IPS-18a (cell line): Measurements from ENCODE around the gene FRMPD1.

Source experiments
- H3K27ac ChIP-seq: one replicate; pipeline ENCODE4 v1.5.1; 2013; ENCODE audit warnings: low read length
- H3K27me3 ChIP-seq: one replicate; pipeline ENCODE4 v1.6.1; 2013; ENCODE audit warnings: mild to moderate bottlenecking, low read length; ENCODE audit not compliant: control insufficient read depth, insufficient read depth
- H3K36me3 ChIP-seq: one replicate; pipeline ENCODE4 v1.6.1; 2013; ENCODE audit warnings: low read depth, low read length; ENCODE audit not compliant: control insufficient read depth
- H3K4me1 ChIP-seq: one replicate; pipeline ENCODE4 v1.6.1; 2013; ENCODE audit warnings: low read depth, low read length; ENCODE audit not compliant: control insufficient read depth
- H3K4me3 ChIP-seq: one replicate; pipeline ENCODE4 v1.5.1; 2013; ENCODE audit warnings: low read length
- H3K9ac ChIP-seq: one replicate; pipeline ENCODE4 v1.6.1; 2013; ENCODE audit warnings: mild to moderate bottlenecking, low read length, moderate library complexity
- H3K9me3 ChIP-seq: one replicate; pipeline ENCODE4 v1.6.1; 2013; ENCODE audit warnings: low read depth, low read length; ENCODE audit not compliant: control insufficient read depth

Gene FRMPD1

GRCh38 chr9:37635808-37636207 is 14.9 kb upstream of the FRMPD1 start:
- no peaks in the 10 kb centered on the region for H3K4me1 ChIP-seq
- H3K36me3 ChIP-seq = no peaks in the 10 kb centered on the region
- no peaks in the 10 kb centered on the region for H3K27me3 ChIP-seq
- H3K27ac ChIP-seq = no peak overlapping the region
- H3K4me3 ChIP-seq = no peak overlapping the region
- H3K9me3 ChIP-seq = no peaks in the 10 kb centered on the region
- no peak overlapping the region for H3K9ac ChIP-seq

GRCh38 chr9:37636511-37637448 is 14.0 kb upstream of the FRMPD1 start:
- no peaks in the 10 kb centered on the region for H3K36me3 ChIP-seq
- H3K9me3 ChIP-seq = no peaks in the 10 kb centered on the region
- no peak overlapping the region for H3K27ac ChIP-seq
- no peaks in the 10 kb centered on the region for H3K4me1 ChIP-seq
- H3K4me3 ChIP-seq = no peak overlapping the region
- no peak overlapping the region for H3K9ac ChIP-seq
- H3K27me3 ChIP-seq = no peaks in the 10 kb centered on the region

- no peak overlapping the region for H3K27ac ChIP-seq
- no peaks in the 10 kb centered on the region for H3K36me3 ChIP-seq
- no peak overlapping the region for H3K4me3 ChIP-seq
- H3K4me1 ChIP-seq = no peaks in the 10 kb centered on the region
- no peaks in the 10 kb centered on the region for H3K9me3 ChIP-seq
- H3K27me3 ChIP-seq = no peaks in the 10 kb centered on the region
- no peak overlapping the region for H3K9ac ChIP-seq
Measured at GRCh38 chr9:37639109-37639762, 11.5 kb upstream of the FRMPD1 start.

GRCh38 chr9:37639841-37640240 is 10.9 kb upstream of the FRMPD1 start:
- Histone ChIP-seq H3K4me3 (no peak overlapping the region), H3K36me3 (no peaks in the 10 kb centered on the region), H3K9ac (no peak overlapping the region), H3K27ac (no peak overlapping the region), H3K9me3 (no peaks in the 10 kb centered on the region), H3K4me1 (no peaks in the 10 kb centered on the region), H3K27me3 (no peaks in the 10 kb centered on the region)

GRCh38 chr9:37640246-37640645 is 10.5 kb upstream of the FRMPD1 start:
- Histone ChIP-seq H3K9ac (no peak overlapping the region), H3K4me3 (no peak overlapping the region), H3K4me1 (no peaks in the 10 kb centered on the region), H3K27ac (no peak overlapping the region), H3K9me3 (no peaks in the 10 kb centered on the region), H3K36me3 (no peaks in the 10 kb centered on the region), H3K27me3 (no peaks in the 10 kb centered on the region)

- Histone ChIP-seq H3K27me3 (no peaks in the 10 kb centered on the region), H3K9ac (no peak overlapping the region), H3K36me3 (no peaks in the 10 kb centered on the region), H3K4me3 (no peak overlapping the region), H3K4me1 (no peaks in the 10 kb centered on the region), H3K27ac (no peak overlapping the region), H3K9me3 (no peaks in the 10 kb centered on the region)
Measured at GRCh38 chr9:37641331-37641730, 9.4 kb upstream of the FRMPD1 start.

GRCh38 chr9:37643214-37643613 is 7.5 kb upstream of the FRMPD1 start:
- Histone ChIP-seq H3K9ac (no peak overlapping the region), H3K27me3 (peaks cover 7% of the 10 kb centered on the region), H3K9me3 (no peaks in the 10 kb centered on the region), H3K4me1 (no peaks in the 10 kb centered on the region), H3K36me3 (no peaks in the 10 kb centered on the region), H3K27ac (no peak overlapping the region), H3K4me3 (no peak overlapping the region)

- Histone ChIP-seq H3K27me3 (peaks cover 31% of the 10 kb centered on the region), H3K27ac (no peak overlapping the region), H3K4me1 (no peaks in the 10 kb centered on the region), H3K9ac (no peak overlapping the region), H3K36me3 (no peaks in the 10 kb centered on the region), H3K9me3 (no peaks in the 10 kb centered on the region), H3K4me3 (no peak overlapping the region)
Measured at GRCh38 chr9:37645903-37646506, 4.7 kb upstream of the FRMPD1 start.

GRCh38 chr9:37650299-37650872 is 368 bp upstream of the FRMPD1 start:
- Histone ChIP-seq H3K27me3 (peaks cover 67% of the 10 kb centered on the region), H3K4me3 (peak overlapping the region; percentile 50), H3K36me3 (no peaks in the 10 kb centered on the region), H3K4me1 (peaks cover 6% of the 10 kb centered on the region), H3K9ac (no peak overlapping the region), H3K27ac (no peak overlapping the region), H3K9me3 (no peaks in the 10 kb centered on the region)

GRCh38 chr9:37652261-37652660 is 1.5 kb downstream of the FRMPD1 start:
- H3K27me3 ChIP-seq = peaks cover 67% of the 10 kb centered on the region
- no peak overlapping the region for H3K9ac ChIP-seq
- no peak overlapping the region for H3K27ac ChIP-seq
- H3K36me3 ChIP-seq = no peaks in the 10 kb centered on the region
- H3K4me3 ChIP-seq = no peak overlapping the region
- peaks cover 6% of the 10 kb centered on the region for H3K4me1 ChIP-seq
- no peaks in the 10 kb centered on the region for H3K9me3 ChIP-seq

- Histone ChIP-seq H3K9me3 (no peaks in the 10 kb centered on the region), H3K4me1 (peaks cover 6% of the 10 kb centered on the region), H3K27ac (no peak overlapping the region), H3K4me3 (no peak overlapping the region), H3K9ac (no peak overlapping the region), H3K27me3 (peaks cover 59% of the 10 kb centered on the region), H3K36me3 (no peaks in the 10 kb centered on the region)
Measured at GRCh38 chr9:37653385-37653784, 2.6 kb downstream of the FRMPD1 start.
